GM12801 (cell line): ENCODE measurements around the gene AQP1.

Experiments used
- CTCF ChIP-seq: IDR thresholded peaks from one replicate; pipeline ENCODE4 v1.5.1; 2011; ENCODE audit warnings: control low read depth; ENCODE audit not compliant: insufficient read length; ENCODE audit errors: extremely low read depth

AQP1 gene

GRCh38 chr7:30927040-30927439, 15.4 kb downstream of the AQP1 start:
- no peak for TF ChIP-seq CTCF

GRCh38 chr7:30927559-30927958, 15.9 kb downstream of the AQP1 start:
- no peak for TF ChIP-seq CTCF

GRCh38 chr7:30928254-30928872, 16.7 kb downstream of the AQP1 start:
- no peak for TF ChIP-seq CTCF

GRCh38 chr7:30929686-30930085, 18.0 kb downstream of the AQP1 start:
- TF ChIP-seq CTCF: no peak

GRCh38 chr7:30930621-30931020, 19.0 kb downstream of the AQP1 start:
- TF ChIP-seq CTCF: no peak

GRCh38 chr7:30931161-30931928, 19.7 kb downstream of the AQP1 start:
- no peak for TF ChIP-seq CTCF

- no peak for TF ChIP-seq CTCF
These were observed 20.4 kb downstream of the AQP1 start for GRCh38 chr7:30931929-30932540.
